Endothelial cell of umbilical vein (primary cell): Measurements from ENCODE around the gene MBOAT1.

Experiments
- CTCF ChIP-seq, 2 donors: IDR thresholded peaks; 1 replicate in 1 of 2; 2 replicates in 1 of 2; pipeline ENCODE4 v1.5.1; 2011; ENCODE audit warnings: low read length in 2 of 2, mild to moderate bottlenecking in 2 of 2, moderate library complexity in 2 of 2, control low read depth in 1 of 2, inconsistent platforms in 1 of 2, low read depth in 1 of 2; ENCODE audit not compliant: insufficient read depth in 1 of 2; ENCODE audit errors: extremely low read depth in 1 of 2
- EZH2 ChIP-seq: IDR thresholded peaks from 2 replicates; pipeline ENCODE4 v1.6.1; 2012; ENCODE audit warnings: borderline replicate concordance, low read depth, mild to moderate bottlenecking, moderate library complexity, low read length, inconsistent platforms; ENCODE audit not compliant: severe bottlenecking
- MYC ChIP-seq: IDR thresholded peaks from one replicate; pipeline ENCODE4 v1.6.1; 2011; ENCODE audit warnings: mild to moderate bottlenecking, low read depth, low read length
- POLR2A ChIP-seq: IDR thresholded peaks from 2 replicates; pipeline ENCODE4 v1.6.1; 2012; ENCODE audit warnings: low read depth, mild to moderate bottlenecking, control low read depth, low read length
- TF ChIP-seq, protein P1 (sequence below): IDR thresholded peaks from 2 replicates; pipeline ENCODE4 v1.6.1; 2011; ENCODE audit not compliant: insufficient read depth, insufficient read length

- TF ChIP-seq MYC (no peak), POLR2A (no peak), CTCF (IDR thresholded peaks at IDR 0.05; ENCODE audit: extremely low read depth in 1 of 2, insufficient read depth in 1 of 2, low read depth in 1 of 2, low read length in 2 of 2) (no peak), EZH2 (no peak)
- TF ChIP-seq, protein P1, sequence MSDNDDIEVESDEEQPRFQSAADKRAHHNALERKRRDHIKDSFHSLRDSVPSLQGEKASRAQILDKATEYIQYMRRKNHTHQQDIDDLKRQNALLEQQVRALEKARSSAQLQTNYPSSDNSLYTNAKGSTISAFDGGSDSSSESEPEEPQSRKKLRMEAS: no peak
Observed at GRCh38 chr6:20058121-20058905, 154.0 kb downstream of the MBOAT1 start.
